GM12878 (cell line): ENCODE data around the gene NAP1L1. TPM values are rescaled to one million over a fixed set of nuclear protein-coding genes. Genes with fewer than 3 reads are reported as not detected.
A peak's percentile ranks its signal among the peaks of the same experiment; 100 is the strongest.

Experiments
- DPF2 ChIP-seq: fragments of 450-650 bp; IDR thresholded peaks from 2 replicates; pipeline ENCODE4 v1.6.1; 2017; ENCODE audit warnings: mild to moderate bottlenecking
- EP300 ChIP-seq, 2 experiments: fragments of 150-350 bp in 1 of 2; IDR thresholded peaks; 2 replicates each; pipeline ENCODE4 v1.6.1; 2011 to 2012; ENCODE audit warnings: low read depth in 2 of 2, low read length in 2 of 2, borderline replicate concordance in 1 of 2, improper control_type of control experiment in 1 of 2, inconsistent platforms in 1 of 2; ENCODE audit not compliant: control insufficient read depth in 1 of 2
- ETV6 ChIP-seq, 2 experiments: fragments of 450-650 bp in 1 of 2; IDR thresholded peaks in 1 of 2; conservative IDR thresholded peaks in 1 of 2; 2 replicates each; pipeline ENCODE4 v1.6.1; 2014; ENCODE audit warnings: antibody characterized with exemption in 1 of 2, borderline replicate concordance in 1 of 2, low read depth in 1 of 2, mild to moderate bottlenecking in 1 of 2, moderate library complexity in 1 of 2
- FOS ChIP-seq: IDR thresholded peaks from 3 replicates; pipeline ENCODE4 v1.6.1; 2011; ENCODE audit warnings: borderline replicate concordance; ENCODE audit not compliant: insufficient read length; ENCODE audit errors: extremely low read depth
- MTA3 ChIP-seq: IDR thresholded peaks from 2 replicates; pipeline ENCODE4 v1.6.1; 2012; ENCODE audit warnings: low read length, inconsistent platforms, borderline replicate concordance
- NBN ChIP-seq: fragments of 450-650 bp; IDR thresholded peaks from 2 replicates; pipeline ENCODE4 v1.6.1; 2016
- NR2F1 ChIP-seq: fragments of 450-650 bp; conservative IDR thresholded peaks from 2 replicates; pipeline ENCODE4 v1.6.1; 2017; ENCODE audit warnings: mild to moderate bottlenecking
- PAX5 ChIP-seq: IDR thresholded peaks from 2 replicates; pipeline ENCODE4 v1.6.1; 2011; ENCODE audit warnings: low read depth, low read length, borderline replicate concordance
- POU2F2 ChIP-seq: IDR thresholded peaks from 3 replicates; pipeline ENCODE4 v1.6.1; 2011; ENCODE audit warnings: low read depth, mild to moderate bottlenecking, low read length, borderline replicate concordance
- STAT3 ChIP-seq: IDR thresholded peaks from 2 replicates; pipeline ENCODE4 v1.6.1; 2011; ENCODE audit warnings: low read depth, low read length, improper control_type of control experiment
- SUZ12 ChIP-seq: fragments of 200-600 bp; sonication (generic); IDR thresholded peaks from one replicate; pipeline ENCODE4 v1.6.1; 2018; ENCODE audit warnings: antibody characterized with exemption, mild to moderate bottlenecking; ENCODE audit not compliant: unreplicated experiment
- polyA plus RNA-seq, 11 experiments: library from polyadenylated mRNA; depleted of rRNA in 4 of 11; unstranded in 6 of 11; stranded (reverse) in 5 of 11; fragments of >200 nt; fragmentation: Nextera tagmentation in 4 of 11; fragmentation: Illumina TruSeq in 1 of 11; extraction: Ambion mirVana in 4 of 11; extraction: Trizol in 1 of 11; gene quantifications; 1 replicate in 1 of 11; 2 replicates in 10 of 11; pipeline versions ENCODE4 v1.2.1 to v1.2.3, GENCODE V29; 2011 to 2016; ENCODE audit warnings: inconsistent platforms in 2 of 11, missing spikeins in 2 of 11, low read depth in 1 of 11
- total RNA-seq, 4 experiments: library from RNA; depleted of rRNA in 3 of 4; stranded (reverse); fragments of >200 nt in 3 of 4; fragmentation: Illumina TruSeq in 1 of 4; extraction: Trizol in 1 of 4; gene quantifications; 2 replicates each; pipeline versions ENCODE4 v1.2.1 to v1.2.3, GENCODE V29; 2013 to 2021
- TF ChIP-seq, protein P1 (sequence below): fragments of 450-650 bp; IDR thresholded peaks from 2 replicates; pipeline ENCODE4 v1.6.1; 2017; ENCODE audit warnings: antibody characterized with exemption, mild to moderate bottlenecking, moderate library complexity
- TF ChIP-seq, protein P2 (sequence below): fragments of 150-350 bp; IDR thresholded peaks from 2 replicates; pipeline ENCODE4 v1.6.1; 2016; ENCODE audit warnings: low read depth, low read length
- TF ChIP-seq, protein P3 (sequence below): IDR thresholded peaks from 2 replicates; pipeline ENCODE4 v1.6.1; 2012; ENCODE audit warnings: mild to moderate bottlenecking, low read depth, low read length

Gene NAP1L1
- total and polyA plus RNA-seq, 10 of the 15 experiments (the other 5 are each of a cell fraction or from before 2014, with no cell fraction given): 256 to 1,036 (median 536) TPM

DNA sequence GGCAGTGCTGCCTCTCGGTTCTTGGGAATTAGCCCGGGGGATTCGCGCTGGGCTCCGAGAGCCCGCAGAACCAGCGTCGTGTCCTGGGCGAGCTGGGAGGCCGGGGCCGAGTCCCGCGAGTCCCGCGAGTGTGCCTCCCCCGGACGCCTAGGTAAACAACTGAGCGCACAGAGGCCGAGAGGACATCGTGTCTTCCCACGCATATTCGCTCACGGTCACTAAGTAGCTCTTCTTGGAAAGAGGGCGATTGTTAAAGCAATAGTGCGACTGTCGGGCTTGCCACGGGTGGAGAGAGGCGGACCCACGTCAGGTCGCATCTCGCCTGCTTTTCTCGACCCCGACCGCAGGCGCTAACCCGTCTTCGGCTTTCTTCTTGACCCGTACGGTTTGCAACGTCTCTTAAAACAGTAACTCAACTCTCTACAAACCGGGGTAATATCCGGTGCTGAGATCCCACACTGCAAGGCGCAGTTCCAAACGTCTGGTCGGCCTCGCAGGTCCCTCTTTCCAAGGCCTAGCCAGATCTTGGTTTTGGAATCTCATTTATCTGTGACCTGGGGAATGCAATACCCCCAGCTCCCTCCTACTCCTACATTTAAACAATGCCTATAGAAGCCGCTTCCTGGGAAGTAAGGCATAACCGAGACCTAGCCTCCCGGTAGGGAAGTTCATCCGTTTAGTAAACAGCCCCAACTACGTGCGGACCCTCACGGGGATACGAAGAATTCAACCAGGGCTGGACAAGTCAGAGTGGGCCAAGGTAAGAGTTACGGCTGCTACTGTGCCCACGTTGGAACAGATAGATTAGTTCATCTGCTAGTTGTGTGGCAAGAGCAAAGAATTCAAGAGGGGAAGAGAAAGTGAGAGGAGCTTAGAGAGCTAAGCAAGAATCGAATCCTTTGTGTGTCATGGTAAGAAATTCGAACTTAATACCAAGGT, 52.2 kb downstream of the NAP1L1 start (continued):
- TF ChIP-seq, protein P1, sequence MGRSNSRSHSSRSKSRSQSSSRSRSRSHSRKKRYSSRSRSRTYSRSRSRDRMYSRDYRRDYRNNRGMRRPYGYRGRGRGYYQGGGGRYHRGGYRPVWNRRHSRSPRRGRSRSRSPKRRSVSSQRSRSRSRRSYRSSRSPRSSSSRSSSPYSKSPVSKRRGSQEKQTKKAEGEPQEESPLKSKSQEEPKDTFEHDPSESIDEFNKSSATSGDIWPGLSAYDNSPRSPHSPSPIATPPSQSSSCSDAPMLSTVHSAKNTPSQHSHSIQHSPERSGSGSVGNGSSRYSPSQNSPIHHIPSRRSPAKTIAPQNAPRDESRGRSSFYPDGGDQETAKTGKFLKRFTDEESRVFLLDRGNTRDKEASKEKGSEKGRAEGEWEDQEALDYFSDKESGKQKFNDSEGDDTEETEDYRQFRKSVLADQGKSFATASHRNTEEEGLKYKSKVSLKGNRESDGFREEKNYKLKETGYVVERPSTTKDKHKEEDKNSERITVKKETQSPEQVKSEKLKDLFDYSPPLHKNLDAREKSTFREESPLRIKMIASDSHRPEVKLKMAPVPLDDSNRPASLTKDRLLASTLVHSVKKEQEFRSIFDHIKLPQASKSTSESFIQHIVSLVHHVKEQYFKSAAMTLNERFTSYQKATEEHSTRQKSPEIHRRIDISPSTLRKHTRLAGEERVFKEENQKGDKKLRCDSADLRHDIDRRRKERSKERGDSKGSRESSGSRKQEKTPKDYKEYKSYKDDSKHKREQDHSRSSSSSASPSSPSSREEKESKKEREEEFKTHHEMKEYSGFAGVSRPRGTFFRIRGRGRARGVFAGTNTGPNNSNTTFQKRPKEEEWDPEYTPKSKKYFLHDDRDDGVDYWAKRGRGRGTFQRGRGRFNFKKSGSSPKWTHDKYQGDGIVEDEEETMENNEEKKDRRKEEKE: no peak
- TF ChIP-seq, protein P2, sequence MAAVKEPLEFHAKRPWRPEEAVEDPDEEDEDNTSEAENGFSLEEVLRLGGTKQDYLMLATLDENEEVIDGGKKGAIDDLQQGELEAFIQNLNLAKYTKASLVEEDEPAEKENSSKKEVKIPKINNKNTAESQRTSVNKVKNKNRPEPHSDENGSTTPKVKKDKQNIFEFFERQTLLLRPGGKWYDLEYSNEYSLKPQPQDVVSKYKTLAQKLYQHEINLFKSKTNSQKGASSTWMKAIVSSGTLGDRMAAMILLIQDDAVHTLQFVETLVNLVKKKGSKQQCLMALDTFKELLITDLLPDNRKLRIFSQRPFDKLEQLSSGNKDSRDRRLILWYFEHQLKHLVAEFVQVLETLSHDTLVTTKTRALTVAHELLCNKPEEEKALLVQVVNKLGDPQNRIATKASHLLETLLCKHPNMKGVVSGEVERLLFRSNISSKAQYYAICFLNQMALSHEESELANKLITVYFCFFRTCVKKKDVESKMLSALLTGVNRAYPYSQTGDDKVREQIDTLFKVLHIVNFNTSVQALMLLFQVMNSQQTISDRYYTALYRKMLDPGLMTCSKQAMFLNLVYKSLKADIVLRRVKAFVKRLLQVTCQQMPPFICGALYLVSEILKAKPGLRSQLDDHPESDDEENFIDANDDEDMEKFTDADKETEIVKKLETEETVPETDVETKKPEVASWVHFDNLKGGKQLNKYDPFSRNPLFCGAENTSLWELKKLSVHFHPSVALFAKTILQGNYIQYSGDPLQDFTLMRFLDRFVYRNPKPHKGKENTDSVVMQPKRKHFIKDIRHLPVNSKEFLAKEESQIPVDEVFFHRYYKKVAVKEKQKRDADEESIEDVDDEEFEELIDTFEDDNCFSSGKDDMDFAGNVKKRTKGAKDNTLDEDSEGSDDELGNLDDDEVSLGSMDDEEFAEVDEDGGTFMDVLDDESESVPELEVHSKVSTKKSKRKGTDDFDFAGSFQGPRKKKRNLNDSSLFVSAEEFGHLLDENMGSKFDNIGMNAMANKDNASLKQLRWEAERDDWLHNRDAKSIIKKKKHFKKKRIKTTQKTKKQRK: no peak
- TF ChIP-seq MTA3 (peak; percentile 69; the same call in 1 of the 2 replicates), PAX5 (peak; percentile 9; the same call in 1 of the 2 replicates), SUZ12 (no peak), DPF2 (peak; percentile 10), NBN (0 out of 2 replicates have a peak, but pooled peaks have one; percentile 13), STAT3 (no peak), ETV6 (conservative IDR thresholded peaks at IDR 0.05 in 1 of 2, IDR thresholded peaks at IDR 0.05 in 1 of 2; ENCODE audit: borderline replicate concordance in 1 of 2, low read depth in 1 of 2) (no peak), POU2F2 (no peak), FOS (no peak), NR2F1 (peak; percentile 53; the same call in 1 of the 2 replicates), EP300 (IDR thresholded peaks at IDR 0.05; ENCODE audit: borderline replicate concordance in 1 of 2, control insufficient read depth in 1 of 2, low read depth in 2 of 2, low read length in 2 of 2) (0 out of 4 replicates have a peak, but pooled peaks of 1 of the 2 experiments have one; percentile 12)
- TF ChIP-seq, protein P3, sequence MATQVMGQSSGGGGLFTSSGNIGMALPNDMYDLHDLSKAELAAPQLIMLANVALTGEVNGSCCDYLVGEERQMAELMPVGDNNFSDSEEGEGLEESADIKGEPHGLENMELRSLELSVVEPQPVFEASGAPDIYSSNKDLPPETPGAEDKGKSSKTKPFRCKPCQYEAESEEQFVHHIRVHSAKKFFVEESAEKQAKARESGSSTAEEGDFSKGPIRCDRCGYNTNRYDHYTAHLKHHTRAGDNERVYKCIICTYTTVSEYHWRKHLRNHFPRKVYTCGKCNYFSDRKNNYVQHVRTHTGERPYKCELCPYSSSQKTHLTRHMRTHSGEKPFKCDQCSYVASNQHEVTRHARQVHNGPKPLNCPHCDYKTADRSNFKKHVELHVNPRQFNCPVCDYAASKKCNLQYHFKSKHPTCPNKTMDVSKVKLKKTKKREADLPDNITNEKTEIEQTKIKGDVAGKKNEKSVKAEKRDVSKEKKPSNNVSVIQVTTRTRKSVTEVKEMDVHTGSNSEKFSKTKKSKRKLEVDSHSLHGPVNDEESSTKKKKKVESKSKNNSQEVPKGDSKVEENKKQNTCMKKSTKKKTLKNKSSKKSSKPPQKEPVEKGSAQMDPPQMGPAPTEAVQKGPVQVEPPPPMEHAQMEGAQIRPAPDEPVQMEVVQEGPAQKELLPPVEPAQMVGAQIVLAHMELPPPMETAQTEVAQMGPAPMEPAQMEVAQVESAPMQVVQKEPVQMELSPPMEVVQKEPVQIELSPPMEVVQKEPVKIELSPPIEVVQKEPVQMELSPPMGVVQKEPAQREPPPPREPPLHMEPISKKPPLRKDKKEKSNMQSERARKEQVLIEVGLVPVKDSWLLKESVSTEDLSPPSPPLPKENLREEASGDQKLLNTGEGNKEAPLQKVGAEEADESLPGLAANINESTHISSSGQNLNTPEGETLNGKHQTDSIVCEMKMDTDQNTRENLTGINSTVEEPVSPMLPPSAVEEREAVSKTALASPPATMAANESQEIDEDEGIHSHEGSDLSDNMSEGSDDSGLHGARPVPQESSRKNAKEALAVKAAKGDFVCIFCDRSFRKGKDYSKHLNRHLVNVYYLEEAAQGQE: no peak
